Fibroblast of skin of scalp (primary cell): ENCODE results near the gene EFNB2. TPM values are rescaled to one million over a fixed set of nuclear protein-coding genes. Genes with fewer than 3 reads are reported as not detected.

ENCODE experiments used
- DNase-seq: peaks from one replicate; pipeline ENCODE4 v3.0.0-alpha.2; 2013
- polyA plus RNA-seq, 2 experiments: library from polyadenylated mRNA; unstranded; fragments of 120-200 nt; gene quantifications; one replicate each; pipeline ENCODE4 v1.2.1, GENCODE V29; 2013; ENCODE audit not compliant: insufficient read length in 2 of 2

The EFNB2 gene, protein sequence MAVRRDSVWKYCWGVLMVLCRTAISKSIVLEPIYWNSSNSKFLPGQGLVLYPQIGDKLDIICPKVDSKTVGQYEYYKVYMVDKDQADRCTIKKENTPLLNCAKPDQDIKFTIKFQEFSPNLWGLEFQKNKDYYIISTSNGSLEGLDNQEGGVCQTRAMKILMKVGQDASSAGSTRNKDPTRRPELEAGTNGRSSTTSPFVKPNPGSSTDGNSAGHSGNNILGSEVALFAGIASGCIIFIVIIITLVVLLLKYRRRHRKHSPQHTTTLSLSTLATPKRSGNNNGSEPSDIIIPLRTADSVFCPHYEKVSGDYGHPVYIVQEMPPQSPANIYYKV
- polyA plus RNA-seq (2013, experiment 1 of 2; ENCODE audit: insufficient read length): 39.4 TPM
- 39.5 TPM for polyA plus RNA-seq (2013, experiment 2 of 2; ENCODE audit: insufficient read length)

DNA sequence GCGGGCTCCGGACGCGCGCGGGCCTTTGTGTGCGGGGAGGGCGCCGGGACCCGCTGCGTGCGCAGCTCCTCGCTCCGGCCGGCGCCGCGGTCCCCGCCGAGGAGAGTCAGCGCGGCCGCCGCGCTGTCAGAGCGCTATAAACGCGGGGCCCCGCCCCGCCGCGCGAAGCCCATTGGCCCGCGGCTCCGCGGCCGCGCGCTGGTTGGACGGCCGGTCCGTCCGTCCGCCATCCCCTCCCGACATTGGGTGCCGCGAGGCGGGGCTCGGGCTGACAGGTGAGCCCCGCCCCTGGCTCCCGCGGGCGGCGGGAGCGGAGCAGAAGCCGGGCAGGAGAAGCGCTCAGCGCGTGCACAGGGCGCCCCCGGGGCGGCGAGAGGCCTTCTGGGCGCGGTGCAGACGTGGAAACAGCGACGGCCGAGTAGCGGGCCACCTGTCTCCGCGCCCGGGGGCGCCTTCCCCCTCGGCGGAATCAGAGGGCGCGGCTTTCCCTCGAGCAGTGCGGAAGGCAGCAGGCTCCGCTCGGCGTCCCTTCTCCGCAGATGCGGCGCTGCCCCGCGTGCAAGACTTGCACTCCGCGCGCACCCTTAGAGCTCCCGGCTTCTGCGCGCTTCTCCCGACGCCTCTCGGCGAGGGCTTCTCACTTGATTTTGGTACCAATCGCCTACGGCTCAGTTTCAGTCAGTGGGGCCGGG lies at the start of gene EFNB2:
TSS of gene EFNB2 (minus strand) at position 111 of the 692 bp plus-strand sequence. CDS start 698 bp downstream, outside the sequence.
- DNase-seq: peak; percentile 94

DNA sequence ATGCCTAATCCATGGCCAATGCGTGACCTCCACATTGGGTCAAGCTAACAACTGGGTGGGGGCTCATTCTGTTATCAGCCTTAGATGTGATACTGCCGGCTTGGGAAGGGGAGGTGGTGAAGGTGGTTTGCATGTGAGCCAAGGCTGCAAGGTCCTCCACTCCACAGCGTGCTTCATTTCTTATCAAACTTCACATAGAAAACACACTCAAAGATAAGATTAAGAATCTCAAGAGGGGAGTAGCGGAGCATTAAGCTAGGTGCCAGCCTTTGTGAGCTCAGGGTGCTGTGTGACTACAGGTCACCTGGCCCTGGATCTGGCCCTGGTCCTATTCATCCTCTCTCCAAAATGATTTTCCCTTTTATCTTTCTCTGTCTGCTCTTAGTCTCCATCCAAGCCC lies 45.8 kb upstream of the EFNB2 start:
- DNase-seq: no peak

DNA sequence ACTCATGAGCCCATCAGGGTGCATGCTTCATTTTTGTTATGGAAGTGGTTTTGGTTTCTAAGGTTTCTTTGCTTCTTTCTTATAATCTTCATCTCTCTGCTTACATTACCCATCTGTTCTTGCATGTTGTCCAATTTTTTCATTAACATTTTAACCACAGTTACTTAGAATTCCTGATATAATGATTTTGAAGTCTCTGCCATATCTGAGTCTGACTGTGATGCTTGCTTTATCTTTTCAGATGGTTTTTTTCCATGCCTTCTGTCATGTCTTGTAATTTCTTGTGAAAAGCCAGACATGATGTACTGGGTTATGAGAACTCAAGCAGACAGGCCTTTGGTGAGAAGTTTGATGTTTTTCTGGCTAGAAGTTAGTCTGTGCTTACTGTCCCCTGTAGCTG lies 40.4 kb upstream of the EFNB2 start:
- DNase-seq: no peak

DNA sequence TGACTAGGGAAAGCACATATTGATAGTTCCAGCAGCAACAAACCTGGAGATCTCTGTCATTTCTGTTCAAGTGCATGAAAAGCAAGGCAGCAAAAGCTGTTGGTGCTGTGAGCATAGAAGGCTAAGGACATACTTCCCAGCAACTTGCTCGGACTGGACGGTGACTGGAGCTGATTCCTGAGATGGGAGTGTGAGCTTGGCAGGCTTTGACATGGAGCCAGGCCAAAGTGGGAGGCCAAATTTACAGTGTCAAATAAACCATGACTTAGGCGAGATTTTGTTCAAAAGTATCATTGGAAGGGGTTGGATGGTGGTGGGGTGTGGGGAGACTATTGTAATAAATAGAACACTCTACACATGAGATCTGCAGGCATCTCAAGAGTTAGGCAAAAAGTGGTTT lies 38.4 kb upstream of the EFNB2 start:
- DNase-seq: no peak

DNA sequence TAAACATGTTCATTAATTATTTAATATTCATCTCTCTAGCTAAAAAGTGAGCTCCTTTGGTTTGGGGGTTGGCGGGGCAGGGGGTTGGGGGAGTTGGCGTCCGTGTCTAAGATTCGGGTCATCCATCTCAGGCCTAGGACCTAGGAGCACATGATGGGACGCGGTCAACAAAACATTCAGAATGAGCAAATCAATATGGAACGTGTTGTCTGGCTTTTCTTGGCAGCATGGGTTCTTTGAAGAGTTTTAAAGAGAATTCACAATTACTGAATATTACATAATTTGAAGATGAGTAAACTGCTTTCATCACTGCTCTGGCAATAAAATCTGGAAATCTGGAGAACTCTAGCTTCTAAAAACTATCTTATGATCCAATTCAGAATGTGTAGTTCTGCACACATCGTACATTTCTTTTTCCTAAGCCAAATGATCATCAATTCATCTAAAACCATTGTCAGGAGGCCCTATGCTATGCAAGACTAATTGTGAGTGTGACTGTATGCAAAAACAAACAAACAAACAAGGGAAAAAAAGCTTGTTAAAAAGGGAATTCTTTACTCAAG lies 37.9 kb upstream of the EFNB2 start:
- DNase-seq: peak; percentile 40

DNA sequence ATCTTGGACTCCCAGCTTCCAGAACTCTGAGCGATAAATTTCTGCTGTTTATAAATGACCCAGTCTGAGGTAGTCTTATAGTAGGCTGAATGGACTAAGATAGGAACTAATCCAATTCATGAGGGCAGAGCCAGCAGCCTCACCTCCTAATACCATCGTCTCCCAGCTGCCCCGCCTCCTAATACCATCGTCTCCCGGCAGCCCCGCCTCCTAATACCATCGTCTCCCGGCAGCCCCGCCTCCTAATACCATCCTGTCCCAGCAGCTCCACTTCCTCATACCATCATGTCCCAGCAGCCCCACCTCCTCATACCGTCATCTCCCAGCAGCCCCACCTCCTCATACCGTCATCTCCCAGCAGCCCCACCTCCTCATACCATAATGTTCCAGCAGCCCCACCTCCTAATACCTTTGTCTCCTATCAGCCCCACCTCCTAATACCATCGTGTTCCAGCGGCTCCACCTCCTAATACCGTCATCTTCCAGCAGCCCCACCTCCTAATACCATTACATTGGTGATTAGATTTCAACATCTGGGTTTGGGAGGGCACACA lies 34.9 kb upstream of the EFNB2 start:
- DNase-seq: peak; percentile 37

DNA sequence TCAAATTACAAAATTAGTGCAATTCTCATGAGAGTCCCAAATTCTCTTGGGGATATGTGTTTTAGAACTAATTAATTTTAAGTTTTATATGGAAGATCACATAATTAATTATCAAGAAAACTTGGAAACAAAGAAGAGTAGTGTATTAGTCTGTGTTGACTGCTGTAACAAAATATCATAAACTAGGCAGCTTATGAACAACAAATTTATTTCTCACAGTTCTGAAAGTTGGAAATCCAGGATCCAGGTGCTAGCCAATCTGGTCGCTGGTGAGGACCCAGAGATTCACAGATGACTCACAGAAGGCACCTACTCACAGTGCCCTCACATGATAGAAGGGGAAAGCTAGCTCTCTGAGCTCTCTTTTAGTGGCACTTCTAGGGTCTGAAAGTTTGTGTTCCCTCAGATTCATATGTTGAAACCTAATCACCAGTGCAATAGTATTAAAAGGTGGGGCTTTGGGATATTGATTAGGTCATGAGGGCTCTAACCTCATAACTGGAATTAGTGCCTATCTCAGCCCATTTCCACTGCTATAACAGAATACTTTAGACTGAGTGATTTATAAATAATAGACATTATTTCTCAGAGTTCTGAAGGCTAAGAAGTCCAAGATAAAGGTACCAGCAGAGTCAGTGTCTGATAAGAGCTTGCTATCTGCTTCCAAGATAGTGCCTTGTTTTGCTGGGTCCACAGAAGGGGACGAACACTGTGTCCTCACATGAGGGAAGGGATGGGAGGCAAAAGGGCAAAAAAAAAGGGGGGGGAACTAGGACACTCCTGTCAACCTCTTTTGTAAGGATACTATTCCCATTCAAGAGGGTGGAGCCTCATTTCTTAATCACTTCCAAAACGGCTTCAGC lies 34.0 kb upstream of the EFNB2 start:
- DNase-seq: no peak

DNA sequence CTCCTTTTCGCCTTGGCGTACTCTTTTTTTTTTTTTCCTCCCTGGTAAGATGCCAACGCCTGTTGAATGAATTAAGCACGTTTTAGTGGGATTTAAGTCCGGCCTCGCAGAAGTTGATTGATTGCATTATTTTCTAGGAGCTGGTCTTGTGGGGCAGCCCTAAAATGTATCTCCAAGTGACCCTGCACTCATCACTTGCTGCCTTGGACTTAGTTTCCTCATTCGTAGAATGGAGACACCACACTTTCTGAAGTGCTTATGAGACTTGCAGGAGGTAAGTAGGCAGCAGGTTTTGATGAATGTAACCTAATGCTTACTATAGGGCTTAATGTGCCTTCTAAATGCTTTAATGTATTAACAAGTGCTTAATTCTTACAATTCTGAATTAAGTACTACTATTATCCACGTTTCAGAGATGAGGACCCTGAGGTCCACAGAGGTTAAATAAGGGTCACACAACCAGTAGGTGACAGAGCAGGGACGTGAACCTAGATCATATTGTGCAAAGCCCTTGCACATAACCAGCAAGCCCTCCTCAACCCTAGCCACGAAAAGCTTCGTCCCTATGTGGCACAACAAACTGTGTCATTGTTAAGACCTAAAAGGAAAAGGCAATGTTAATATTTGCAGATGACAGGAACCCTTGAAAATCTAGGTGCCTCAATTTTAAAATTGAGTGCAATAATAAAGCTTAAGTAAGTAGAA lies 33.0 kb upstream of the EFNB2 start:
- no peak for DNase-seq

DNA sequence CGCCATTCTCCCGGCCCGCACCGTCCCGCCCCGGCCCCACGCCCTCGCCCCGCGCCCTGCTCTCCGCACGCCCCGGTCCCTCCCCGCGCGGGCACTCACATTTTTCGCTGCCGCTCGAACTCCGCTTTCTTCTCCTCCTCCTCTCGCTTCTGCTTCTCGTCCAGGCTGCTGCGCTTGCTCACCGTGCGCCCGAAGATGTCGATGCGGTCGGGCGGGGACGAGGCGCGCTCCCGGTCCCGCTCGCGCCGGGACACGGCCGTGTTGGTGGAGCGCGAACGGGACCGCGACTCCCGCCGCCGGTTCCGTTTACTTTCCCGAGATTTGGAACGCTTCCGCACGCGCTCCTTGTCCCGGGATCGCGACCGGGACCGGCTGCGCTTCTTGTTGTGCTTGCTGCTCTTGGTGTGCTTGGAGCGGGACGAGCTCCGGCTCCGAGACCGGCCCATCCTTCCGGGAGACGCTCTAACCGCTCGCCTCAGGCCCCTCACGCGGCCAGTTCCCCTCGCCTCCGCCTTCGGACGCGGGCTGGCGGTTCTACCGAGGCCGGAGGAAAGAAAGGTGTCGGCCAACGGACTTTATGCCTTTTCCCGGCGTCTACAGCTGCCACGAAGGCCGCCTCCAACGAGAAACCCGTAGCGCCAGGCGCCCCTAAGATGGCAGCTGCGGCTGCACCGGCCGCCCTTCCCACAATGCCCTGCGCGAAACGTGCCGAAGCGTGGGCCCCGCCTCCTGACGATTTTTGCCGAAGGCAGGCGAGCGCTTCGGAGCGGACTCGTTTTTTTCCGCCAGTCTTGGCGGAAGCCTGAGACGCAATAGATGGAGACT lies 32.2 kb upstream of the EFNB2 start, which contains the start of gene ARGLU1:
TSS of gene ARGLU1 (minus strand) at position 664 of the 825 bp plus-strand sequence. CDS start at position 446, 218 bp downstream.
- peak; percentile 92 for DNase-seq

DNA sequence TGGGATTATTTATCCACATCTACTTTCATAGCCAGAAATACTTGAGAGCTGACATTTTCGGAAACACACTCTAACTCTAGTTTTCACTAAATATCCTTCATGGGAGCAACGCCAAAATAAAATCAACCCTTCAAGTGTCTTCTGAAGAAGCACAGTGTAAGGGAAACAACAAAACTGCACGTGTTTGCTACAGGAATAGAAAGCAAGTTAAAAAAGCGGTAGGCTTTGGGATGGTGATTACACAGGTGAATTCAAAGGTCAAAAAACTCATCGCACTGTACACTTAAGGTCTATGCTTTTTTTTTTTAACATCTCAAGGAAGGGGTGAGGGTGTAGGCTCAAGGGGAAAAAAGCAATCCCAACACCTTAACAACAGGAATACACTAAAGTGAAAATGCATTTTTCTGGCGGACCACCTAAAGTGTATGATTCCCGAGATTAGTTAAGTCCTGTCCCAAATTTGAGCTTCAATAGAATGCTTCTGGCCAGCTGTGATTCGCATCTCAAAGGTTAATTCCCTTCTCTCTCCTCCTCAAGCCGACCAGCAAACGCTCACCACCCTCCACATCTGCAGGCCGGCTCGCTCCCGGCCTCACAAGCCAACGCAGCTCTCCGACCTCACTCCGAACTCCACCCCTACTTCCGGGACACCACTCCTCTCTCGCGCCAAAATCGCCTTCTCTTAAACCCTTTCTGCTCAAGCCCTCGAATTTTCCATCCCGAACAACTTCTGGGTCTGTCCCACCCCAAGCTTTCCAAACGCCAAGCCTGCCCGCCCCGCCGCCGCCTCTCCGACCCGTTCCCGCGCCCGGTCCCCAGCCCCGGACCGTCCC lies 31.4 kb upstream of the EFNB2 start:
- peak; percentile 49 for DNase-seq

DNA sequence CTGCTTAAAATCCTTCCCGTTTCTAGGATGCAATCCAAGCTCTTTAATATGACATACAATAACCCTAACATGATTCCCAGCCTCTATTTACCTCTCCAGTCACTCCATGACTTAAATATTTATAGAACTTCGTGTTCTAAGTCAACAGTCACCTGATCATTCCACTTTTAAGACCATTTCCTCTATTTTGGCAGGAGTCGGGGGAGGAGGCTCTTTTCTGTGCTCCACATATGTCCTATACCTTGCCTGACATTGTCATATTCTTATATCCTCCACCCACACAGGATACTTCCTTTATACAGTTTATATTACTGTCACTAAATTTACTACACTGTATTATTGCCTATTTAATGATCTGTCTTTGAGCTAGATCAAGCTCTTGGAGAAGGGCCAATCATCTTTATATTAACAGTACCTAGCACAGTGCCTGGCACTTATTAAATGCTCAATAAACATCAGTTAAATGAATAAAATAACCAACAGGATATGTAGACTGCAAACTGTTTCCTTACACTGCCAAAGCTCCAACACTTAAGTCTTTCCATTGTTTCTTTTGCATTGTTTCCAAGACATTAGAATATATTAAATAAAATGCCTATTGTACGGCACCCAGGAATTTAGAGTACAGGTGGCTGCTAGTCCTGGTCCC lies 29.8 kb upstream of the EFNB2 start:
- DNase-seq: no peak

DNA sequence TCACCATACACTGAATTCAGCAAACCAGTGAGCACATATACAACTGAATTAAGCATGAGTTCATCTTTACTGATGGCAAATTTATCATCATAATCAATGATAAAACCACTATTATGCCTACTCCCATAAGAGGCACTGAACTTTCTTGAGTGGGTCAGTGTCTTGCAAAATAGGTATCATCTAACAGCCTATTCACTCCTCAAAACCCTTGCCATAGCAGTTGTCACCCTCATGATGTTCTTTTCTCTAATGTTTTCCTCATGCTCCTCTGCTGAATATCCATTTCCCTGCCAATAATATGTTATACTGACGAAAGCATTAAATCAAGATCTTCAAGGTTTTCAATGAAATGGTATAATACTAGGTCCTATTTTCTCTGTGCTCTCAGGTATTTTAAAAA lies 26.8 kb upstream of the EFNB2 start:
- DNase-seq: no peak

DNA sequence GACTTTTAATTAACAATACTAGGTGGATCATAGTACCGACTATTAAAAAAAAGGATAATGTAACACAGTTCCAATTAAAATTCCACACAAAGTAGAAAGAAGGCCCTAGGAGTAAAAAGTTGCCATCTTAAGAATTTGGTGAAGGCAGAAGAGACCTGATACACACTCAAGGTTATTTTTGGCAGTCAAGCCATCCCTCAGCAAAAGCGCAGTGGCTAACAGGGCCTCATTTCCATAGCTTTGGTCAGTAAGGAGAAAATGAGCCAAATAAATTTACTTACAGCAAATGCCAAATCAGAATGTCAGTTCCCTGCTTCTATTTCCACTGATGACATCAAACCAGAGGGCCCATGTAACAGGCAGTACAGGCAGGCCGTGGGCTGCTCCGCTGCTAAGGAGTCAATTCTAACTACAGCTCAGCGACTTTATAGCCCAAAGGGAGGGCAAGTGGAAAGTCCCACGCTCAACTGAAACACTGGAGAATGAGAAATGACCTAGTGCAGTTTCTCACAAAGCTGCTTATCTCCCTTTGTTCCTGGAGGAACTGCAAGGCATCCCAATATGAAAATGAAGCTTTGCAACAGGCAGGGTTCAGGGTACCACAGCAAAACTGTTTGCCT lies 26.2 kb upstream of the EFNB2 start:
- no peak for DNase-seq

DNA sequence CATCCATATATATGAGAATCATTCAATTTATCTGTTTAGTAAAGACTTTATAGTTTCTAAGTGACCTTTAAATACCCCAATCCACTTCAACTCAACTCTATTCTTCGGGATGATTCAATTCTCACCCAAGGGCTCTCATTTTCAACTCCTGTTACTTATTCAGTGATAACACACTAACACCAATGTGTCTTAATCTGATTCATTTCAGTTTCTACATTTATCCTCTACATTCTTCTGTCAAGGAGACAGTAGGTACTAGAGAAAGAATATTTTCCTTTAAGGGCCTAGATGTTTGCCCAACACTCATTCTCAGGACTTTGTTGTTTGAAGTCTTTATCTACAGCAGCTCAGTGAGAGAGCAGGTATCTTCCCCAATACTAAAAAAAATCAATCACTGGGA lies 25.4 kb upstream of the EFNB2 start:
- DNase-seq: no peak

DNA sequence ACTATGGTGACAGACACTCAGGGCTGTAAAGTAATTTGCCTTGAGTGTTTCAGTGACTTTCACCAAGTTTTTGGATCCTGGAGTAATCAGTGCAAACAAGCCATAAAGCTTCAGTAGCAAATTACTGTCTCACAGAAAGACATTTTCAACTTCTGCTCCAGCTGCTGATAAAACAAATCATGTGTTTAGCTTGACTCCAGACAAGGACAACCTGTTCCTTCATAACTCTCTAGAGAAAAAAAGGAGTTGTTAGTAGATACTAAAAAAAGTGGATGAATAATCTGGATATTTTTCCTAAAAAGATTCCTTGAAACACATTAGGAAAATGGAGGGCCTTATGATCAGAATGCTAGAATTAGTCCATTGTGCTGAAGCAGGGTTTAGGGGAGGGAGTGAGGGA lies 23.1 kb upstream of the EFNB2 start:
- no peak for DNase-seq

DNA sequence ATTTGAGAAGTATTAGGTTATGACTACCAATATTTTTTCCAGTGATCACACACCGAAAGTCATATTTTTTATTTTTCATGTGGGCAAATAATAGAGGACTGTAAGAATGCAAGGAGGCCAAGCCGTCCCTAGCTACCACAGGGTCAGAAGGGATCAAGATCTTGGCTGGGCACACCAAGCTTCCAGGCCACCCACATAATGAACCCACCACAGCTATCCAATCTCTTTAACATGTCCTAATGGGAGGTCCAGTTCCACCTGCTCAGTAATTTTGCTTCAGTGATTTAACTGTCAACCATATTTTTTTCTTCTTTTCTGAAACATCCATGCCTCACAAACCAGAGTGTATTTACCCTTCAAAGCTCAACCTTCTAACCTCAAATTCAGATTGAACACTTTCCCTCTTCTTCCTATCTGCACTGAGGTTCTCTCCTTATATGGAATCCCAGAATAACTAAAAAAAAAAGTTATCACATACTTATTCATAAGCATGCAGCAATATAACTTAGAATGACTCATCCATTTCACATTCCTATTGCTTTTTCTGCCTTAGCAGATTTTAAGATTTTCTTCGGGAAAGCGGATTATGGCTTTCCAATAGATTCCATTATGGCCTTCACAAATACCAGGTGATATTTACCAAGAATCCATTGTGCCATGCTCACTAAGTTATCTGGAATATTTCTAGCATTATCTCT lies 20.3 kb upstream of the EFNB2 start:
- peak; percentile 62 for DNase-seq

DNA sequence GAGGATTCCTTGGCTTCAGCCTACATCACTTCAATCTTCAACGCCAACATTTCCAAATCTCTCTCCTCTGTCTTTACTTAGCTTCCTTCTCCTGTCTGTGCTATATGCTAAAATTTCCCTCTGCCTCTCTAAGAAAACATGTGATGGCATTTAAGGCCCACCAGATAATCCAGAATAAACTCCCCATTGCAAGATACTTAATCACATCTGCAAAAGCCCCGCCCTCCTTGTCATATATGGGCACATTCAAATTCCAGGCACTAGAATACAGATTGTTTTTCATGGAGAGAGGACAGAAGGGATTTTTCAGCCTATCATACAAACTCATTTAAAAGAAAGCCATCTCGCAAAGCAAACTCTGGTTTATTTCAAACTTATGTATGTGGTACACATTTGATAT lies 16.3 kb upstream of the EFNB2 start:
- peak; percentile 49 for DNase-seq

DNA sequence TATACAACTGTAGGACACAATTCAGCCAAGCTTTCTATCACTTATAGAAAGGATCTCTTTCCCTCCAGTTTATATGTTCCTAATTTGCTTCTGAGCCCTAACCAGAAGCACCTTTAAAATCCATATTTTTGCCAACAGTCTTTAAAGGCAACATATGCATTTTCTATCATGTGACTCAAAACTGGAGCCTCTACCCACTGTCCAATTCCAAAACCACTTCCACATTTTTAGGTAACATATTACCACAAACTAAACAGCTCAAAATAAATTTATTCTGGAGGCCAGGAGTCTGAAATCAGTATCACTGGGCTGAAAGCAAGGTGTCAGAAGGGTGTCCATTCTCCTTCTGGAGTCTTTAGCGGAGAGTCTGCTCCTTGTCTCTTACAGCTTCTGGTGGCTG lies 15.9 kb upstream of the EFNB2 start:
- no peak for DNase-seq
